Measurements from ENCODE around the gene PHETA1. TPM values are rescaled to one million over a fixed set of nuclear protein-coding genes. Genes with fewer than 3 reads are reported as not detected.

Gene PHETA1
- total and polyA plus RNA-seq, 2 donors (not counting 1 experiment from before 2014, with no cell fraction given) = 7.4 to 9.4 TPM

DNA sequence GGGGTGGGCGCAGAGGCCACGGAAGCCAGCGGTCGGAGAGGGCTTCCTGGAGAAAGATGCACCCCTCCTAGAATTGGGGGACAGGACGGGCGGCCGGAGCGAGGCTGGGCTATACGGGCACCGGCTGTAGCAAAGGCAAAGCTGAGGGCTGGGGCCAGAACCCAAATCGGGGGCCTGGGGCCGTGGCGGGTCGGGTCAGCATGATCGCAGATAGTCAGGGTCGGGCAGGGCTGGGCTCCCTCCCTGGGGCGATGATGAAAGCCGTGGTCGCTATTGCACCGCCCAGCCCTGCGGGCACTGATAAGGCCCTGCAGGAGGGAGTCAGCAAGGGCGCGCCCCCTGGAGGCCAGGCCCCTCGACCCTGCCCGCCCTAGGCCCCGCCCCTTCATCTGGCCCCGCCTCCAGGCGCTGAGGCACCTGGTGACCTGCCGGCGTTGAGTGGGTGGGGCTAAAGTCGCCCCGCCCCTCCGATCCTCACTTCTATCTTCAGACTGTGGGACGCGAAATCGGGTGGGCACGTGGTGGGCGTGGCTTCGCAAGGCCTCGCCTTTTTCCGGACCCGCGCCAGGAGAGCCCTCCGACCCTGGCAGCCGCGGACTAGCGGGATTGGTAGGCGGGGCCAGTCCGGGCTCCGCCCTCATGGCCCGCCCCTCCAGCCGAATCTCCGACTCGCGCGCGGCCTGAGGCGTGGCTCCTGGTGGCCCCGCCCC, 36.4 kb upstream of the PHETA1 start:
- peaks cover 58% of the 10 kb centered on the region for H3K4me1 Mint-ChIP-seq

More for the DNA sequence above, 36.4 kb upstream of the PHETA1 start:
- Mint-ChIP-seq H3K9me3 (ENCODE audit: insufficient read depth) (no peaks in the 10 kb centered on the region), H3K27me3 (no peaks in the 10 kb centered on the region), H3K4me3 (peak overlapping the region; percentile 85), H3K27ac (peak overlapping the region; percentile 92)
- no peak for TF ChIP-seq EZH2 (IDR thresholded peaks at IDR 0.05; ENCODE audit: borderline replicate concordance, insufficient read depth, low read depth, low read length, poor library complexity, severe bottlenecking)
- TF ChIP-seq, protein P1, sequence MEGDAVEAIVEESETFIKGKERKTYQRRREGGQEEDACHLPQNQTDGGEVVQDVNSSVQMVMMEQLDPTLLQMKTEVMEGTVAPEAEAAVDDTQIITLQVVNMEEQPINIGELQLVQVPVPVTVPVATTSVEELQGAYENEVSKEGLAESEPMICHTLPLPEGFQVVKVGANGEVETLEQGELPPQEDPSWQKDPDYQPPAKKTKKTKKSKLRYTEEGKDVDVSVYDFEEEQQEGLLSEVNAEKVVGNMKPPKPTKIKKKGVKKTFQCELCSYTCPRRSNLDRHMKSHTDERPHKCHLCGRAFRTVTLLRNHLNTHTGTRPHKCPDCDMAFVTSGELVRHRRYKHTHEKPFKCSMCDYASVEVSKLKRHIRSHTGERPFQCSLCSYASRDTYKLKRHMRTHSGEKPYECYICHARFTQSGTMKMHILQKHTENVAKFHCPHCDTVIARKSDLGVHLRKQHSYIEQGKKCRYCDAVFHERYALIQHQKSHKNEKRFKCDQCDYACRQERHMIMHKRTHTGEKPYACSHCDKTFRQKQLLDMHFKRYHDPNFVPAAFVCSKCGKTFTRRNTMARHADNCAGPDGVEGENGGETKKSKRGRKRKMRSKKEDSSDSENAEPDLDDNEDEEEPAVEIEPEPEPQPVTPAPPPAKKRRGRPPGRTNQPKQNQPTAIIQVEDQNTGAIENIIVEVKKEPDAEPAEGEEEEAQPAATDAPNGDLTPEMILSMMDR (IDR thresholded peaks at IDR 0.05) = peak; percentile 81
- no peaks in the 10 kb centered on the region for H3K27me3 ChIP-seq (replicated peaks in 1 of 4; ENCODE audit: control extremely low read depth in 1 of 4, control insufficient read depth in 3 of 4, insufficient read depth in 4 of 4, low read length in 3 of 4)
- ATAC-seq (ENCODE audit: low read depth) = peak; percentile 71
- under 1% methylated on average over 59 of the region's 59 CpGs for WGBS (ENCODE audit: insufficient coverage)
- H3K27ac ChIP-seq (ENCODE audit: low read length in 2 of 2) = peak overlapping the region; percentile 73 to 97
- peak overlapping the region; percentile 97 for H3K9ac ChIP-seq (ENCODE audit: low read length)
- peaks cover 58 to 67% of the 10 kb centered on the region in 2 donors for H3K4me1 ChIP-seq (ENCODE audit: control insufficient read depth in 2 of 2, insufficient read depth in 2 of 2, low read length in 2 of 2)
- ChIA-PET CTCF (interaction anchor here (1.0 to 22.7 kb wide), 6 partner anchors 9 to 124 kb away, joined by 3 to 1472 read pairs (median 14); no protein-coding TSS in a partner anchor), POLR2A (interaction anchor here (0.7 to 1.9 kb wide), 6 partner anchors 28 to 47 kb away, joined by 3 to 4 read pairs (median 3); no protein-coding TSS in a partner anchor)
- peaks cover 40% of the 10 kb centered on the region for H4K20me1 ChIP-seq (ENCODE audit: control insufficient read depth, insufficient read depth, low read length, poor library complexity, severe bottlenecking)
- H3K79me2 ChIP-seq (ENCODE audit: control insufficient read depth, insufficient read depth, low read length) = peaks cover 44% of the 10 kb centered on the region
- H2AFZ ChIP-seq (ENCODE audit: insufficient read depth, low read depth, low read length, poor library complexity, severe bottlenecking) = peak overlapping the region; percentile 56
- DNase-seq = peak; percentile 100
- peak overlapping the region in 4 of 5 experiments; percentile 57 to 94 (median 60) for H3K4me3 ChIP-seq (ENCODE audit: control extremely low read depth in 1 of 5, extremely low read depth in 1 of 5, insufficient read depth in 1 of 5, low read depth in 2 of 5, low read length in 4 of 5)
- intact Hi-C loops (cut with micrococcal nuclease) = loop anchor here (1.0 to 5.0 kb wide), 4 partner anchors 30 to 357 kb away; no protein-coding TSS in a partner anchor
- peak overlapping the region; percentile 95 for H3K4me2 ChIP-seq (replicated peaks; ENCODE audit: low read depth, low read length, poor library complexity, severe bottlenecking)
- no peaks in the 10 kb centered on the region for H3K9me3 ChIP-seq (ENCODE audit: control extremely low read depth in 1 of 3, control insufficient read depth in 2 of 3, insufficient read depth in 1 of 3, low read length in 2 of 3)
- no peaks in the 10 kb centered on the region for H3K36me3 ChIP-seq (replicated peaks in 1 of 2; ENCODE audit: control extremely low read depth in 1 of 2, control insufficient read depth in 1 of 2, extremely low read depth in 1 of 2, insufficient read depth in 2 of 2, low read length in 1 of 2)
